ENCODE results near the gene GNAT1. TPM values are rescaled to one million over a fixed set of nuclear protein-coding genes. Genes with fewer than 3 reads are reported as not detected.
A peak's percentile ranks its signal among the peaks of the same experiment; 100 is the strongest.

GNAT1 gene
- total and polyA plus RNA-seq, 2 of the 13 experiments (the other 11 are each of a cell fraction or from before 2014, with no cell fraction given): 0.15 TPM; not detected in 1

- TF ChIP-seq POLR2AphosphoS5 (IDR thresholded peaks at IDR 0.05; ENCODE audit: low read depth, low read length) (0 out of 2 replicates have a peak, but pooled peaks have one; percentile 9), WIZ (CRISPR knock-in tag; IDR thresholded peaks at IDR 0.05) (no peak; the same call in 1 of the 2 replicates), ETV6 (CRISPR knock-in tag; conservative IDR thresholded peaks at IDR 0.05) (no peak), PHF8 (CRISPR knock-in tag; IDR thresholded peaks at IDR 0.05) (no peak), GATAD1 (CRISPR knock-in tag; IDR thresholded peaks at IDR 0.05) (no peak), ZNF496 (CRISPR knock-in tag; IDR thresholded peaks at IDR 0.05; ENCODE audit: insufficient replicate concordance) (no peak), AHR (CRISPR knock-in tag; IDR thresholded peaks at IDR 0.05) (no peak), RFXAP (CRISPR knock-in tag; IDR thresholded peaks at IDR 0.05; ENCODE audit: borderline replicate concordance) (peak; percentile 6; the same call in 1 of the 2 replicates), PAF1 (CRISPR knock-in tag; IDR thresholded peaks at IDR 0.05) (no peak), DR1 (CRISPR knock-in tag; IDR thresholded peaks at IDR 0.05) (no peak), MTF2 (CRISPR knock-in tag; IDR thresholded peaks at IDR 0.05; ENCODE audit: borderline replicate concordance) (no peak), MED13 (CRISPR knock-in tag; IDR thresholded peaks at IDR 0.05) (no peak), GATA4 (IDR thresholded peaks at IDR 0.05; ENCODE audit: borderline replicate concordance, low read depth) (no peak), MAZ (IDR thresholded peaks at IDR 0.05; ENCODE audit: borderline replicate concordance, low read depth, low read length) (no peak), MAZ (CRISPR knock-in tag; IDR thresholded peaks at IDR 0.05; ENCODE audit: low read depth) (0 out of 2 replicates have a peak, but pooled peaks have one; percentile 6), STAG1 (CRISPR knock-in tag; IDR thresholded peaks at IDR 0.05) (no peak; the same call in 1 of the 2 replicates), KMT2A (CRISPR knock-in tag; IDR thresholded peaks at IDR 0.05) (0 out of 2 replicates have a peak, but pooled peaks have one; percentile 6)
- TF ChIP-seq, protein P1, sequence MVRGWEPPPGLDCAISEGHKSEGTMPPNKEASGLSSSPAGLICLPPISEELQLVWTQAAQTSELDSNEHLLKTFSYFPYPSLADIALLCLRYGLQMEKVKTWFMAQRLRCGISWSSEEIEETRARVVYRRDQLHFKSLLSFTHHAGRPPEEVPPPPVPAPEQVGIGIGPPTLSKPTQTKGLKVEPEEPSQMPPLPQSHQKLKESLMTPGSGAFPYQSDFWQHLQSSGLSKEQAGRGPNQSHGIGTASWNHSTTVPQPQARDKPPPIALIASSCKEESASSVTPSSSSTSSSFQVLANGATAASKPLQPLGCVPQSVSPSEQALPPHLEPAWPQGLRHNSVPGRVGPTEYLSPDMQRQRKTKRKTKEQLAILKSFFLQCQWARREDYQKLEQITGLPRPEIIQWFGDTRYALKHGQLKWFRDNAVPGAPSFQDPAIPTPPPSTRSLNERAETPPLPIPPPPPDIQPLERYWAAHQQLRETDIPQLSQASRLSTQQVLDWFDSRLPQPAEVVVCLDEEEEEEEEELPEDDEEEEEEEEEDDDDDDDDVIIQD (CRISPR knock-in tag; IDR thresholded peaks at IDR 0.05; ENCODE audit: low read depth): 0 out of 2 replicates have a peak, but pooled peaks have one; percentile 5
- TF ChIP-seq, protein P2, sequence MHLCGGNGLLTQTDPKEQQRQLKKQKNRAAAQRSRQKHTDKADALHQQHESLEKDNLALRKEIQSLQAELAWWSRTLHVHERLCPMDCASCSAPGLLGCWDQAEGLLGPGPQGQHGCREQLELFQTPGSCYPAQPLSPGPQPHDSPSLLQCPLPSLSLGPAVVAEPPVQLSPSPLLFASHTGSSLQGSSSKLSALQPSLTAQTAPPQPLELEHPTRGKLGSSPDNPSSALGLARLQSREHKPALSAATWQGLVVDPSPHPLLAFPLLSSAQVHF (CRISPR knock-in tag; IDR thresholded peaks at IDR 0.05): no peak
Measured at GRCh38 chr3:50194903-50195500, 3.6 kb downstream of the GNAT1 start (continued).

Measured in HepG2 (cell line).